G401.6 (cell line): ENCODE measurements around the gene TSHZ2.

ENCODE experiments used
- FAIRE-seq: peaks from 2 replicates; lab custom pipeline; 2012; peaks lifted over from hg19 to GRCh38; lab: Jason Lieb, UNC

Gene TSHZ2

GRCh38 chr20:53133628-53134027 lies 161.5 kb downstream of the TSHZ2 start:
- no peak for FAIRE-seq

- FAIRE-seq = no peak
These were observed 164.3 kb downstream of the TSHZ2 start for GRCh38 chr20:53136473-53136872.

GRCh38 chr20:53138454-53139262 lies 166.5 kb downstream of the TSHZ2 start:
- no peak for FAIRE-seq

GRCh38 chr20:53141201-53142050 lies 169.3 kb downstream of the TSHZ2 start:
- no peak for FAIRE-seq

GRCh38 chr20:53142225-53143127 lies 170.3 kb downstream of the TSHZ2 start:
- no peak for FAIRE-seq

GRCh38 chr20:53146201-53146891 lies 174.2 kb downstream of the TSHZ2 start:
- no peak for FAIRE-seq

GRCh38 chr20:53148771-53149147 lies 176.6 kb downstream of the TSHZ2 start:
- no peak for FAIRE-seq

- FAIRE-seq = no peak
These were observed 177.2 kb downstream of the TSHZ2 start for GRCh38 chr20:53149148-53149889.

- no peak for FAIRE-seq
These were observed 177.7 kb downstream of the TSHZ2 start for GRCh38 chr20:53149890-53150205.

GRCh38 chr20:53150532-53150931 lies 178.4 kb downstream of the TSHZ2 start:
- no peak for FAIRE-seq

GRCh38 chr20:53152228-53152627 lies 180.1 kb downstream of the TSHZ2 start:
- FAIRE-seq = no peak

- FAIRE-seq = no peak
These were observed 182.4 kb downstream of the TSHZ2 start for GRCh38 chr20:53154540-53154939.

GRCh38 chr20:53157443-53158408 lies 185.6 kb downstream of the TSHZ2 start:
- FAIRE-seq = no peak

GRCh38 chr20:53159160-53159559 lies 187.0 kb downstream of the TSHZ2 start:
- FAIRE-seq = no peak

- no peak for FAIRE-seq
These were observed 188.9 kb downstream of the TSHZ2 start for GRCh38 chr20:53161073-53161472.

- no peak for FAIRE-seq
These were observed 189.3 kb downstream of the TSHZ2 start for GRCh38 chr20:53161473-53161872.

- FAIRE-seq = no peak
These were observed 190.2 kb downstream of the TSHZ2 start for GRCh38 chr20:53162251-53162835.

- FAIRE-seq = no peak
These were observed 191.3 kb downstream of the TSHZ2 start for GRCh38 chr20:53163486-53163885.

GRCh38 chr20:53164072-53164471 lies 191.9 kb downstream of the TSHZ2 start:
- no peak for FAIRE-seq

GRCh38 chr20:53165452-53165851 lies 193.3 kb downstream of the TSHZ2 start:
- FAIRE-seq = no peak
